IMR-90 (cell line): ENCODE data around the gene NHLRC2. TPM values are rescaled to one million over a fixed set of nuclear protein-coding genes. Genes with fewer than 3 reads are reported as not detected.

Experiments used
- ATAC-seq: fragments of 200-7000 bp; cut with Tn5 transposase; 2 replicates; pipeline ENCODE4 v1.9.1; 2020; ENCODE audit warnings: low read depth, mild to moderate bottlenecking, moderate library complexity
- BruUV-seq: library from RNA; stranded (reverse); fragments of 400-500 nt; replicated peaks from 2 replicates; lab custom pipeline; 2021; lab: Mats Ljungman, UMichigan
- CTCF ChIA-PET: fragments of 300-600 bp; formaldehyde crosslinking; extraction: SDS; loops from one replicate; lab custom pipeline; 2021; ENCODE audit warnings: antibody characterized with exemption; lab: Yijun Ruan, JAX
- POLR2A ChIA-PET: fragments of 300-600 bp; sonication (Branson Sonifier 250); formaldehyde crosslinking; loops from one replicate; lab custom pipeline; 2022; ENCODE audit warnings: antibody characterized with exemption; ENCODE audit not compliant: unreplicated experiment; lab: Charles Lee
- DNase-seq: peaks from one replicate; pipeline ENCODE4 v3.0.0; 2013
- H2AFZ ChIP-seq: replicated peaks from 2 replicates; pipeline ENCODE3; 2013; ENCODE audit warnings: low read length, mild to moderate bottlenecking; ENCODE audit not compliant: poor library complexity
- H2AK5ac ChIP-seq: 2 replicates; pipeline ENCODE4 v1.6.1; 2013; ENCODE audit warnings: low read depth, low read length, inconsistent platforms
- H2AK9ac ChIP-seq: replicated peaks from 2 replicates; pipeline ENCODE3; 2013; ENCODE audit warnings: mild to moderate bottlenecking, low read depth, low read length, moderate library complexity; ENCODE audit not compliant: poor library complexity
- H2BK120ac ChIP-seq: 2 replicates; pipeline ENCODE4 v1.6.1; 2013; ENCODE audit warnings: low read depth, low read length, inconsistent platforms
- H2BK15ac ChIP-seq: 3 replicates; pipeline ENCODE4 v1.6.1; 2013; ENCODE audit warnings: low read depth, low read length, inconsistent platforms
- H2BK20ac ChIP-seq: 2 replicates; pipeline ENCODE4 v1.6.1; 2013; ENCODE audit warnings: low read depth, mild to moderate bottlenecking, inconsistent platforms, low read length, moderate library complexity
- H2BK5ac ChIP-seq: 2 replicates; pipeline ENCODE4 v1.6.1; 2013; ENCODE audit warnings: mild to moderate bottlenecking, low read depth, low read length, inconsistent platforms; ENCODE audit not compliant: poor library complexity, severe bottlenecking
- H3K14ac ChIP-seq: replicated peaks from 2 replicates; pipeline ENCODE4 v1.6.1; 2013; ENCODE audit warnings: low read depth, low read length, inconsistent platforms
- H3K18ac ChIP-seq: 2 replicates; pipeline ENCODE4 v1.6.1; 2013; ENCODE audit warnings: low read depth, low read length, control low read depth
- H3K23ac ChIP-seq: 2 replicates; pipeline ENCODE4 v1.6.1; 2013; ENCODE audit warnings: low read depth, low read length, inconsistent platforms
- H3K27ac ChIP-seq: 2 replicates; pipeline ENCODE4 v1.5.1; 2013; ENCODE audit warnings: mild to moderate bottlenecking, control low read depth, low read length; ENCODE audit not compliant: insufficient read depth
- H3K27me3 ChIP-seq: 2 replicates; pipeline ENCODE4 v1.6.1; 2013; ENCODE audit warnings: low read length; ENCODE audit not compliant: control insufficient read depth, insufficient read depth
- H3K36me3 ChIP-seq: 2 replicates; pipeline ENCODE4 v1.6.1; 2013; ENCODE audit warnings: low read length, mixed read lengths; ENCODE audit not compliant: control insufficient read depth, insufficient read depth
- H3K4ac ChIP-seq: 2 replicates; pipeline ENCODE4 v1.6.1; 2013; ENCODE audit warnings: low read depth, low read length, inconsistent platforms
- H3K4me1 ChIP-seq: 2 replicates; pipeline ENCODE4 v1.6.1; 2013; ENCODE audit warnings: low read length, mixed read lengths; ENCODE audit not compliant: control insufficient read depth, insufficient read depth
- H3K4me2 ChIP-seq: 2 replicates; pipeline ENCODE4 v1.6.1; 2013; ENCODE audit warnings: low read depth, mild to moderate bottlenecking, control low read depth, low read length, moderate library complexity
- H3K4me3 ChIP-seq: 2 replicates; pipeline ENCODE4 v1.5.1; 2013; ENCODE audit warnings: low read depth, mild to moderate bottlenecking, control low read depth, low read length, moderate library complexity; ENCODE audit not compliant: insufficient read depth
- H3K56ac ChIP-seq: 2 replicates; pipeline ENCODE4 v1.6.1; 2013; ENCODE audit warnings: low read length, inconsistent platforms; ENCODE audit not compliant: insufficient read depth; ENCODE audit errors: extremely low read depth
- H3K79me1 ChIP-seq, 2 experiments: 2 replicates each; pipeline ENCODE4 v1.6.1; 2013; ENCODE audit warnings: low read length in 2 of 2, inconsistent platforms in 1 of 2, low read depth in 1 of 2
- H3K9ac ChIP-seq: 2 replicates; pipeline ENCODE4 v1.6.1; 2013; ENCODE audit warnings: low read depth, low read length, control low read depth
- H3K9me1 ChIP-seq: 2 replicates; pipeline ENCODE4 v1.6.1; 2013; ENCODE audit warnings: low read length, inconsistent platforms; ENCODE audit not compliant: insufficient read depth
- H3K9me3 ChIP-seq: 2 replicates; pipeline ENCODE4 v1.6.1; 2013; ENCODE audit warnings: low read length; ENCODE audit not compliant: control insufficient read depth, insufficient read depth
- H4K20me1 ChIP-seq: 2 replicates; pipeline ENCODE4 v1.6.1; 2013; ENCODE audit warnings: low read length, inconsistent platforms; ENCODE audit not compliant: insufficient read depth
- H4K5ac ChIP-seq: 2 replicates; pipeline ENCODE4 v1.6.1; 2013; ENCODE audit warnings: mild to moderate bottlenecking, low read depth, low read length, control low read depth
- H4K8ac ChIP-seq, 2 experiments: 2 replicates each; pipeline ENCODE4 v1.6.1; 2013; ENCODE audit warnings: low read depth in 2 of 2, low read length in 2 of 2, control low read depth in 1 of 2, inconsistent platforms in 1 of 2
- H4K91ac ChIP-seq: 2 replicates; pipeline ENCODE4 v1.6.1; 2013; ENCODE audit warnings: low read depth, low read length, inconsistent platforms; ENCODE audit not compliant: insufficient read depth
- BHLHE40 ChIP-seq: fragments of 150-350 bp; IDR thresholded peaks from 2 replicates; pipeline ENCODE4 v1.6.1; 2016; ENCODE audit warnings: mild to moderate bottlenecking, low read depth, low read length
- CEBPB ChIP-seq: IDR thresholded peaks from 2 replicates; pipeline ENCODE4 v1.6.1; 2012; ENCODE audit warnings: low read depth, low read length, improper control_type of control experiment
- CHD1 ChIP-seq: IDR thresholded peaks from 2 replicates; pipeline ENCODE4 v1.6.1; 2012; ENCODE audit warnings: low read depth, low read length, improper control_type of control experiment
- FOS ChIP-seq: fragments of 150-350 bp; IDR thresholded peaks from 2 replicates; pipeline ENCODE4 v1.6.1; 2016; ENCODE audit warnings: low read depth, low read length
- MAFK ChIP-seq: IDR thresholded peaks from 2 replicates; pipeline ENCODE4 v1.6.1; 2012; ENCODE audit warnings: low read depth, low read length, improper control_type of control experiment
- MAZ ChIP-seq: IDR thresholded peaks from 2 replicates; pipeline ENCODE4 v1.6.1; 2012; ENCODE audit warnings: low read depth, mild to moderate bottlenecking, low read length, improper control_type of control experiment, moderate library complexity, borderline replicate concordance
- MXI1 ChIP-seq: IDR thresholded peaks from 2 replicates; pipeline ENCODE4 v1.6.1; 2012; ENCODE audit warnings: low read depth, mild to moderate bottlenecking, low read length, moderate library complexity, borderline replicate concordance
- NFE2L2 ChIP-seq: fragments of 150-350 bp; IDR thresholded peaks from 2 replicates; pipeline ENCODE4 v1.6.1; 2016; ENCODE audit warnings: low read depth, mild to moderate bottlenecking, low read length
- POLR2A ChIP-seq: IDR thresholded peaks from 2 replicates; pipeline ENCODE4 v1.6.1; 2012; ENCODE audit warnings: mild to moderate bottlenecking, low read depth, low read length
- RAD21 ChIP-seq: IDR thresholded peaks from 2 replicates; pipeline ENCODE4 v1.6.1; 2012; ENCODE audit warnings: low read length, improper control_type of control experiment
- RCOR1 ChIP-seq: IDR thresholded peaks from 2 replicates; pipeline ENCODE4 v1.6.1; 2012; ENCODE audit warnings: mild to moderate bottlenecking, low read length, improper control_type of control experiment; ENCODE audit not compliant: insufficient replicate concordance
- SMC3 ChIP-seq: fragments of 150-350 bp; IDR thresholded peaks from 2 replicates; pipeline ENCODE4 v1.6.1; 2016; ENCODE audit warnings: low read depth, mild to moderate bottlenecking, antibody characterized with exemption, low read length, moderate library complexity
- whole genome bisulfite sequencing, 2 experiments: methylation state at CpG; one replicate each; pipeline versions ENCODE4 v1.1.5 to v1.1.7; 2013; ENCODE audit warnings: missing lambda C conversion rate in 2 of 2; ENCODE audit not compliant: insufficient read length in 1 of 2; ENCODE audit errors: extremely low coverage in 2 of 2; 5-methylcytosine and 5-hydroxymethylcytosine counted together
- dilution Hi-C: fragments of 300-500 bp; cut with HindIII; formaldehyde crosslinking; loops from one replicate; pipeline ENCODE4 v1.14.3; 2018; ENCODE audit warnings: low sequenced_read_pairs; ENCODE audit not compliant: unreplicated experiment
- in situ Hi-C: fragments of 300-500 bp; cut with MboI; formaldehyde crosslinking; loops from 3 replicates; pipeline ENCODE4 v1.14.3; 2019; ENCODE audit warnings: low sequenced_read_pairs, inconsistent platforms, mixed read lengths
- intact Hi-C: fragments of 100-400 bp; cut with micrococcal nuclease; formaldehyde crosslinking; loops from 2 replicates; pipeline ENCODE4 v1.10.0; 2022
- polyA plus RNA-seq, 3 experiments: library from polyadenylated mRNA; depleted of rRNA; stranded (reverse); fragments of >200 nt; gene quantifications; 2 replicates each; pipeline ENCODE4 v1.2.3, GENCODE V29; 2012; ENCODE audit warnings: low replicate concordance in 1 of 3
- total RNA-seq: library from RNA; depleted of rRNA; stranded (reverse); fragments of >200 nt; gene quantifications from 2 replicates; pipeline ENCODE4 v1.2.3, GENCODE V29; 2012
- TF ChIP-seq, protein P1 (sequence below): fragments of 150-350 bp; IDR thresholded peaks from 2 replicates; pipeline ENCODE4 v1.6.1; 2017; ENCODE audit warnings: mild to moderate bottlenecking, antibody characterized with exemption, low read length, low read depth
- TF ChIP-seq, protein P2 (sequence below): conservative IDR thresholded peaks from 2 replicates; pipeline ENCODE4 v1.5.1; 2012; ENCODE audit warnings: mild to moderate bottlenecking, low read depth, low read length, improper control_type of control experiment
- TF ChIP-seq, protein P3 (sequence below): fragments of 150-350 bp; IDR thresholded peaks from 2 replicates; pipeline ENCODE4 v1.6.1; 2016; ENCODE audit warnings: low read depth, mild to moderate bottlenecking, low read length, moderate library complexity, borderline replicate concordance

NHLRC2 gene
- total and polyA plus RNA-seq, 2 of the 4 experiments (the other 2 are of a cell fraction): 3.0 to 11.8 TPM

DNA sequence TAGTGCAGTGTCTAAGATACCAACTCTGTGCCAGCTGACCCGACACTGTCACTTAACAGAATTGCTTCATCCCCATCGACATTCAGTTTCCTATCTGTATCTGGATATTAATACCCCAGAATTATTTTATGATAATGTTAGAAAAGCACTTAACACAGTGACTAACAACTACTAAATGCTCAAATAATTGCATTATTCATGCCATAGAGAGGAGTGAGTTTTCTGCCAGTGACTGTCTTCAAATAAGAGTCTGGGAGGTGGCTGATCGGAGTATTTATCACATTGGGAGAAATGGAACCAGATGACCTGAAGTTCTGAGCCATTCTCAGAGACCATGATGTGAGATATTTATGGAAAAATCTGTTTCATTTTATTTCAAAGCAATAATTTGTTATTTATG, 65.7 kb downstream of the NHLRC2 start:
- WGBS, 2 experiments: no CpG with 5 or more reads among the region's 3 CpGs
- dilution Hi-C loops: no loop called here
- Histone ChIP-seq H3K4me3 (no peak overlapping the region), H3K9ac (no peak overlapping the region), H3K27me3 (no peaks in the 10 kb centered on the region), H3K4me2 (no peak overlapping the region), H2BK120ac (no peak overlapping the region), H3K14ac (no peak overlapping the region), H3K9me3 (peaks cover 4% of the 10 kb centered on the region), H2AK9ac (no peak overlapping the region), H4K8ac (no peak overlapping the region), H4K5ac (no peak overlapping the region), H3K27ac (no peak overlapping the region), H3K18ac (no peak overlapping the region), H2BK20ac (no peak overlapping the region), H3K79me1 (no peaks in the 10 kb centered on the region), H2AK5ac (no peak overlapping the region), H4K91ac (no peak overlapping the region), H2AFZ (no peak overlapping the region), H3K56ac (no peak overlapping the region), H3K9me1 (no peaks in the 10 kb centered on the region), H3K36me3 (no peaks in the 10 kb centered on the region), H2BK15ac (no peak overlapping the region), H3K23ac (no peak overlapping the region), H3K4me1 (no peaks in the 10 kb centered on the region), H2BK5ac (no peak overlapping the region), H3K4ac (no peak overlapping the region), H4K20me1 (no peaks in the 10 kb centered on the region)
- in situ Hi-C loops: no loop called here
- CTCF ChIA-PET: no interaction called here
- TF ChIP-seq, protein P1, sequence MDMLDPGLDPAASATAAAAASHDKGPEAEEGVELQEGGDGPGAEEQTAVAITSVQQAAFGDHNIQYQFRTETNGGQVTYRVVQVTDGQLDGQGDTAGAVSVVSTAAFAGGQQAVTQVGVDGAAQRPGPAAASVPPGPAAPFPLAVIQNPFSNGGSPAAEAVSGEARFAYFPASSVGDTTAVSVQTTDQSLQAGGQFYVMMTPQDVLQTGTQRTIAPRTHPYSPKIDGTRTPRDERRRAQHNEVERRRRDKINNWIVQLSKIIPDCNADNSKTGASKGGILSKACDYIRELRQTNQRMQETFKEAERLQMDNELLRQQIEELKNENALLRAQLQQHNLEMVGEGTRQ: no peak
- no peak for TF ChIP-seq MAZ
- TF ChIP-seq MXI1: no peak
- no peak for TF ChIP-seq SMC3
- TF ChIP-seq, protein P2, sequence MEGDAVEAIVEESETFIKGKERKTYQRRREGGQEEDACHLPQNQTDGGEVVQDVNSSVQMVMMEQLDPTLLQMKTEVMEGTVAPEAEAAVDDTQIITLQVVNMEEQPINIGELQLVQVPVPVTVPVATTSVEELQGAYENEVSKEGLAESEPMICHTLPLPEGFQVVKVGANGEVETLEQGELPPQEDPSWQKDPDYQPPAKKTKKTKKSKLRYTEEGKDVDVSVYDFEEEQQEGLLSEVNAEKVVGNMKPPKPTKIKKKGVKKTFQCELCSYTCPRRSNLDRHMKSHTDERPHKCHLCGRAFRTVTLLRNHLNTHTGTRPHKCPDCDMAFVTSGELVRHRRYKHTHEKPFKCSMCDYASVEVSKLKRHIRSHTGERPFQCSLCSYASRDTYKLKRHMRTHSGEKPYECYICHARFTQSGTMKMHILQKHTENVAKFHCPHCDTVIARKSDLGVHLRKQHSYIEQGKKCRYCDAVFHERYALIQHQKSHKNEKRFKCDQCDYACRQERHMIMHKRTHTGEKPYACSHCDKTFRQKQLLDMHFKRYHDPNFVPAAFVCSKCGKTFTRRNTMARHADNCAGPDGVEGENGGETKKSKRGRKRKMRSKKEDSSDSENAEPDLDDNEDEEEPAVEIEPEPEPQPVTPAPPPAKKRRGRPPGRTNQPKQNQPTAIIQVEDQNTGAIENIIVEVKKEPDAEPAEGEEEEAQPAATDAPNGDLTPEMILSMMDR: no peak
- TF ChIP-seq, protein P3, sequence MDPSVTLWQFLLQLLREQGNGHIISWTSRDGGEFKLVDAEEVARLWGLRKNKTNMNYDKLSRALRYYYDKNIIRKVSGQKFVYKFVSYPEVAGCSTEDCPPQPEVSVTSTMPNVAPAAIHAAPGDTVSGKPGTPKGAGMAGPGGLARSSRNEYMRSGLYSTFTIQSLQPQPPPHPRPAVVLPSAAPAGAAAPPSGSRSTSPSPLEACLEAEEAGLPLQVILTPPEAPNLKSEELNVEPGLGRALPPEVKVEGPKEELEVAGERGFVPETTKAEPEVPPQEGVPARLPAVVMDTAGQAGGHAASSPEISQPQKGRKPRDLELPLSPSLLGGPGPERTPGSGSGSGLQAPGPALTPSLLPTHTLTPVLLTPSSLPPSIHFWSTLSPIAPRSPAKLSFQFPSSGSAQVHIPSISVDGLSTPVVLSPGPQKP: no peak
- TF ChIP-seq BHLHE40: no peak
- no peak for TF ChIP-seq RAD21
- no peak for TF ChIP-seq CHD1
- TF ChIP-seq POLR2A: no peak
- no peak for TF ChIP-seq MAFK
- no peak for TF ChIP-seq NFE2L2
- no peak for TF ChIP-seq FOS
- no peak for TF ChIP-seq RCOR1
- TF ChIP-seq CEBPB: no peak
- DNase-seq (no peak), ATAC-seq (no peak)
- intact Hi-C loops: no loop called here
- BruUV-seq: no TSS peak
- POLR2A ChIA-PET: no interaction called here
